GM18909 (cell line): Measurements from ENCODE around the gene PTPN23.
A peak's percentile ranks its signal among the peaks of the same experiment; 100 is the strongest.

Source experiments
- ATAC-seq: cut with Tn5 transposase; IDR thresholded peaks from one replicate; pipeline ENCODE4 v1.9.1; 2021; ENCODE audit warnings: mild to moderate bottlenecking; ENCODE audit not compliant: unreplicated experiment, poor library complexity

Gene PTPN23

GRCh38 chr3:47418167-47419082 lies 37.6 kb downstream of the PTPN23 start:
- ATAC-seq, result no peak

GRCh38 chr3:47419083-47420043 lies 38.5 kb downstream of the PTPN23 start:
- no peak for ATAC-seq

- no peak for ATAC-seq
Measured at GRCh38 chr3:47420044-47420430, 39.2 kb downstream of the PTPN23 start.

- peak; percentile 77 for ATAC-seq
Measured at GRCh38 chr3:47420511-47421484, 40.0 kb downstream of the PTPN23 start.

GRCh38 chr3:47421741-47422649 lies 41.2 kb downstream of the PTPN23 start:
- no peak for ATAC-seq

- no peak for ATAC-seq
Measured at GRCh38 chr3:47422743-47423142, 41.9 kb downstream of the PTPN23 start.

- no peak for ATAC-seq
Measured at GRCh38 chr3:47423548-47424145, 42.8 kb downstream of the PTPN23 start.

GRCh38 chr3:47424434-47425382 lies 43.9 kb downstream of the PTPN23 start:
- ATAC-seq, result no peak

GRCh38 chr3:47425383-47425778 lies 44.6 kb downstream of the PTPN23 start:
- ATAC-seq, result no peak

- no peak for ATAC-seq
Measured at GRCh38 chr3:47425959-47426358, 45.1 kb downstream of the PTPN23 start.

GRCh38 chr3:47427866-47428265 lies 47.0 kb downstream of the PTPN23 start:
- no peak for ATAC-seq

- ATAC-seq, result no peak
Measured at GRCh38 chr3:47428662-47429061, 47.8 kb downstream of the PTPN23 start.

GRCh38 chr3:47429476-47430270 lies 48.9 kb downstream of the PTPN23 start:
- no peak for ATAC-seq

GRCh38 chr3:47430606-47431005 lies 49.8 kb downstream of the PTPN23 start:
- no peak for ATAC-seq

GRCh38 chr3:47431225-47431624 lies 50.4 kb downstream of the PTPN23 start:
- no peak for ATAC-seq

- ATAC-seq, result no peak
Measured at GRCh38 chr3:47432673-47433072, 51.9 kb downstream of the PTPN23 start.

- no peak for ATAC-seq
Measured at GRCh38 chr3:47433796-47434195, 53.0 kb downstream of the PTPN23 start.
